Urothelium cell line (cell line): ENCODE results near the gene RAPGEF5.
"Not testable (repeated sequence)": the region's sequence is repeated elsewhere in the genome, so short reads cannot be mapped to it uniquely, and the experiment has no call there.

Source experiments
- DNase-seq: peaks from one replicate; pipeline ENCODE4 v3.0.0; 2011; ENCODE audit warnings: low spot score, mixed read lengths
- FAIRE-seq: peaks from 2 replicates; lab custom pipeline; 2011; peaks lifted over from hg19 to GRCh38; lab: Jason Lieb, UNC

RAPGEF5 gene

GRCh38 chr7:22108151-22108845 is 248.7 kb downstream of the RAPGEF5 start:
- no peak for FAIRE-seq
- no peak for DNase-seq

- no peak for FAIRE-seq
These were observed 251.4 kb downstream of the RAPGEF5 start for GRCh38 chr7:22105550-22105949.

GRCh38 chr7:22094413-22095342 is 262.3 kb downstream of the RAPGEF5 start:
- no peak for FAIRE-seq

More at GRCh38 chr7:22105550-22105949, 251.4 kb downstream of the RAPGEF5 start:
- no peak for DNase-seq

GRCh38 chr7:22093936-22094335 is 263.0 kb downstream of the RAPGEF5 start:
- DNase-seq = no peak
- no peak for FAIRE-seq

More at GRCh38 chr7:22094413-22095342, 262.3 kb downstream of the RAPGEF5 start:
- DNase-seq = no peak

GRCh38 chr7:22093001-22093400 is 264.0 kb downstream of the RAPGEF5 start:
- DNase-seq (no peak), FAIRE-seq (no peak)

- FAIRE-seq, DNase-seq: not testable (repeated sequence)
These were observed 265.9 kb downstream of the RAPGEF5 start for GRCh38 chr7:22090958-22091525.

GRCh38 chr7:22090512-22090911 is 266.4 kb downstream of the RAPGEF5 start:
- no peak for FAIRE-seq
- DNase-seq = no peak

GRCh38 chr7:22090107-22090506 is 266.8 kb downstream of the RAPGEF5 start:
- FAIRE-seq (no peak), DNase-seq (no peak)

GRCh38 chr7:22088827-22089226 is 268.1 kb downstream of the RAPGEF5 start:
- FAIRE-seq (no peak), DNase-seq (no peak)

GRCh38 chr7:22087861-22088260 is 269.1 kb downstream of the RAPGEF5 start:
- FAIRE-seq (no peak), DNase-seq (no peak)

GRCh38 chr7:22083704-22084240 is 273.2 kb downstream of the RAPGEF5 start:
- FAIRE-seq (no peak), DNase-seq (peak; percentile 17)

- peak; percentile 81 for FAIRE-seq
- peak; percentile 93 for DNase-seq
These were observed 273.9 kb downstream of the RAPGEF5 start for GRCh38 chr7:22082886-22083703.

- no peak for FAIRE-seq
These were observed 274.4 kb downstream of the RAPGEF5 start for GRCh38 chr7:22082553-22082885.

GRCh38 chr7:22080219-22080618 is 276.7 kb downstream of the RAPGEF5 start:
- DNase-seq, FAIRE-seq: not testable (repeated sequence)

More at GRCh38 chr7:22082553-22082885, 274.4 kb downstream of the RAPGEF5 start:
- DNase-seq = no peak

GRCh38 chr7:22078872-22079271 is 278.1 kb downstream of the RAPGEF5 start:
- FAIRE-seq, DNase-seq: not testable (repeated sequence)

GRCh38 chr7:22075561-22075960 is 281.4 kb downstream of the RAPGEF5 start:
- FAIRE-seq = no peak
- no peak for DNase-seq

- no peak for FAIRE-seq
These were observed 282.1 kb downstream of the RAPGEF5 start for GRCh38 chr7:22074897-22075296.

More at GRCh38 chr7:22074897-22075296, 282.1 kb downstream of the RAPGEF5 start:
- DNase-seq = no peak
